ENCODE data around the gene MAP3K8.

The MAP3K8 gene

GRCh38 chr10:30493609-30494530 is 59.9 kb downstream of the MAP3K8 start:
- H3K27ac Mint-ChIP-seq = no peak overlapping the region
- H3K4me1 Mint-ChIP-seq = peaks cover 76% of the 10 kb centered on the region
- peaks cover 23% of the 10 kb centered on the region for H3K27me3 Mint-ChIP-seq
- H3K4me3 Mint-ChIP-seq = no peak overlapping the region
- peaks cover 4% of the 10 kb centered on the region for H3K36me3 Mint-ChIP-seq
- no peaks in the 10 kb centered on the region for H3K9me3 Mint-ChIP-seq
- no peak for DNase-seq
- CTCF ChIA-PET = interaction anchor here (1.0 to 3.1 kb wide), 6 partner anchors 39 to 491 kb away, joined by 3 to 8 read pairs (median 4); no protein-coding TSS in a partner anchor

GRCh38 chr10:30494558-30494957 is 60.6 kb downstream of the MAP3K8 start:
- peaks cover 19% of the 10 kb centered on the region for H3K27me3 Mint-ChIP-seq
- DNase-seq = no peak
- no peak overlapping the region for H3K4me3 Mint-ChIP-seq
- CTCF ChIA-PET = interaction anchor here (1.2 kb wide), 1 partner anchor 38 kb away, joined by 3 read pairs; no protein-coding TSS in a partner anchor
- H3K9me3 Mint-ChIP-seq = no peaks in the 10 kb centered on the region
- H3K36me3 Mint-ChIP-seq = peaks cover 4% of the 10 kb centered on the region
- H3K27ac Mint-ChIP-seq = peak overlapping the region; percentile 73
- H3K4me1 Mint-ChIP-seq = peaks cover 83% of the 10 kb centered on the region

DNA sequence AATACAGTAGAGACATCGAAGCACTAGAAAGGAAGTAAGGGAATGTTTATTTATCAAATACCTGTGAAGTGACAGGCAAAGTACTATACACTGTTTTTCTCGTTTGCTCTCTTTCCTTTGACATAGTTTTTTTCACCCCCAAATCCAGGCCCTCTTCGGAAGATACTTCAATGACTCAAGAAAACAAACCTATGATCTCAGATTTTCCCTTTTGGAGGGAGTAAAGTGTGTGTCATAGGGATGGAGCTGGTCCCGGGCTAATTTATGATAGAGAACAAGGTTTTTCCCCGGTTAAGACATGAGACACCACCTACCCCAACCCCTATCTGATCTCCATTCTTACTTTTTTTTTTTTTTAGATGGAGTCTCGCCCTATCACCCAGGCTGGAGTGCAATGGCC is 61.7 kb downstream of the MAP3K8 start:
- H3K27me3 Mint-ChIP-seq = peaks cover 15% of the 10 kb centered on the region
- DNase-seq = no peak
- no peak overlapping the region for H3K4me3 Mint-ChIP-seq
- CTCF ChIA-PET = no interaction called here
- H3K36me3 Mint-ChIP-seq = peaks cover 4% of the 10 kb centered on the region
- H3K27ac Mint-ChIP-seq = no peak overlapping the region
- H3K4me1 Mint-ChIP-seq = peaks cover 85% of the 10 kb centered on the region
- H3K9me3 Mint-ChIP-seq = no peaks in the 10 kb centered on the region

GRCh38 chr10:30499816-30500215 is 65.8 kb downstream of the MAP3K8 start:
- Mint-ChIP-seq H3K9me3 (no peaks in the 10 kb centered on the region), H3K27ac (no peak overlapping the region), H3K36me3 (peaks cover 6% of the 10 kb centered on the region), H3K4me1 (peaks cover 81% of the 10 kb centered on the region), H3K4me3 (no peak overlapping the region), H3K27me3 (peaks cover 16% of the 10 kb centered on the region)
- no peak for DNase-seq
- CTCF ChIA-PET = no interaction called here

DNA sequence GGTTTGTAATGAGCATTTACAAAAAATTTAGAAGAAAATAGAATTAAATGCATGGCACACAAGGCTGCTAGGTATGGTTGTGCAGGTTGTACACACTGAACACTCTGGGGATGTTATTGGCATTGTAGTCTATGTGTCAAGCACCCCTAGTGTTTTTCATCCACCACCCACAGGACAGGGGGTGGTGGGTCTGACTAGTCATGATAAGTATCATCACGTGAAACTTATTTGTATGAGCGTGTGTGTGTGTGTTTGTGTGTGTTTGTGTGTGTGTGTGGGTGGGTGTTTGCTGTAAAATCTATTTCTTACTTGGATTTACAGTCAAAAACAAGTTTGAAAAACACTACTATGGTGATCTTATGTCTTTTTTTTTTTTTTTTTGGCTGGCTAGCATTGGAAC is 66.5 kb downstream of the MAP3K8 start:
- peaks cover 6% of the 10 kb centered on the region for H3K36me3 Mint-ChIP-seq
- H3K4me3 Mint-ChIP-seq = no peak overlapping the region
- CTCF ChIA-PET = interaction anchor here (1.1 kb wide), 1 partner anchor 9 kb away, joined by 3 read pairs; no protein-coding TSS in a partner anchor
- peaks cover 79% of the 10 kb centered on the region for H3K4me1 Mint-ChIP-seq
- no peak for DNase-seq
- peaks cover 16% of the 10 kb centered on the region for H3K27me3 Mint-ChIP-seq
- no peak overlapping the region for H3K27ac Mint-ChIP-seq
- no peaks in the 10 kb centered on the region for H3K9me3 Mint-ChIP-seq

- no peak for DNase-seq
- Mint-ChIP-seq H3K27me3 (peaks cover 16% of the 10 kb centered on the region), H3K36me3 (peaks cover 6% of the 10 kb centered on the region), H3K27ac (no peak overlapping the region), H3K9me3 (no peaks in the 10 kb centered on the region), H3K4me1 (peaks cover 82% of the 10 kb centered on the region), H3K4me3 (no peak overlapping the region)
- CTCF ChIA-PET = interaction anchor here (1.1 kb wide), 1 partner anchor 9 kb away, joined by 3 read pairs; no protein-coding TSS in a partner anchor
Measured at GRCh38 chr10:30500963-30501504, 67.0 kb downstream of the MAP3K8 start.

DNA sequence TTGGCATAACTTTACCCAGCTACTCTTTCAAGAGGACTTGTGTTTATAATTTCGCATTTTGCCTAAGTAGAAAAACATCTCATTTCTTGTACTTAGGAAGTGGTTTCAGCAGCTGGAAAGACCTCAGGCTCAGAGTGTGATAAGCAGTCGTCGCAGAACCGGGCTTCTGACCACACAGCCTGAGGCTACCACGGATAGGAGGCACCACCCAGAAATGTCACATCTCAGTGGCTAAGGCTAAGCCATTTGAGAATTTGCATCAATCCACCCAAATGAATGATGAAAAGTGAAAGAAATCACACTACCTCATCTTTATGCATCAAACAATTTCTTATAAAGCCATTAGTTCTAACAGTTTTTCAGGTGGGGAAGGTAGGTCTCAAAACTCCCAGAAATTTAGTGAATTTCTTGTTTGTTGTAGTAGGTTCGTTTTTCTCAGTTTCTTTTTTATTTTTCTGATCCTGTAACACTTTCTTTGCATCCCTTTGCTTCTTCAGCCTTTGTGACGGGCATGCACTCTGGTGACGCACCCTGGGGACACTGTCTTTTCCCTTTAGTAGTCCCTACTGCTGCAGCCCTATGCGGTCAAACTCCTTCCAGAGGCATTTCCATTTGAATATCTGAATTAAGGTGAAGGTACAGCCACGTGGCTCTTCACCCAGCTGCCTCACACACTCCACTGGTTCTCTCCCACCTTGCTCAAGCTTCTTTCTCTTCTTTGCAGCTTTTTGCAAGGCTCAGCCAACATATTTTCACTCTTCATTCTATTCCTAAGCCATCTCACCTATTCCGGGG is 68.5 kb downstream of the MAP3K8 start:
- H3K9me3 Mint-ChIP-seq = no peaks in the 10 kb centered on the region
- H3K4me3 Mint-ChIP-seq = peak overlapping the region; percentile 43
- peaks cover 6% of the 10 kb centered on the region for H3K36me3 Mint-ChIP-seq
- H3K27ac Mint-ChIP-seq = peak overlapping the region; percentile 73
- DNase-seq = peak; percentile 75
- peaks cover 81% of the 10 kb centered on the region for H3K4me1 Mint-ChIP-seq
- peaks cover 16% of the 10 kb centered on the region for H3K27me3 Mint-ChIP-seq
- CTCF ChIA-PET = no interaction called here

DNA sequence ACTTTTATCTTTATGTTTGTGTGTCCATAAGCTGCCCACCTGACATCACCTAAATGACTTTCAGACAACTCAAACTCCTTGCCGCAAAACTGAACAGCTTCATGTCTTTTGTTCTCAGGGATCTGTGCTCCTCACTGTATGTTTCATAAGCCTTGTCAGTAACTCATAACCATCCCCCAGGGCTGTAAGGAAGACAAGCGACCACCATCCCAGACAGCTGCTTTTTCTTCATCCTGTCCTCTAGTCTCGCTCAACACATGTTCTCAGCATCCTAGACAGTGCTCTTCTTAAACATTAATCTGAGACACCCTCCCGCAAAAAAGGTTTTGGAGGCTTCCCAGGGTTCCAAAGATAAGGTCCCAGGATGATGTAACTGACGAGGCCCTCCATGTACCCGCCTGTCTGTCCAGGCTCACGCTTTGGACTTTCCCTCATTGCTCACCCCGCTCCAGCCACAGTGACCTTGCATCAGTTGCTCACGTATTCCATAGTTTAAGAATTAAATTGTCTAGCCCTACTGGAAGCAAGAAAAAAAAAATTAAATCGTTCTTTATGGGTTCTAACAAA is 69.8 kb downstream of the MAP3K8 start:
- Mint-ChIP-seq H3K4me1 (peaks cover 68% of the 10 kb centered on the region), H3K27me3 (peaks cover 16% of the 10 kb centered on the region), H3K9me3 (no peaks in the 10 kb centered on the region), H3K4me3 (no peak overlapping the region), H3K36me3 (peaks cover 4% of the 10 kb centered on the region), H3K27ac (peak overlapping the region; percentile 29)
- CTCF ChIA-PET = interaction anchor here (0.6 kb wide), 1 partner anchor 75 kb away, joined by 3 read pairs; no protein-coding TSS in a partner anchor
- no peak for DNase-seq

DNA sequence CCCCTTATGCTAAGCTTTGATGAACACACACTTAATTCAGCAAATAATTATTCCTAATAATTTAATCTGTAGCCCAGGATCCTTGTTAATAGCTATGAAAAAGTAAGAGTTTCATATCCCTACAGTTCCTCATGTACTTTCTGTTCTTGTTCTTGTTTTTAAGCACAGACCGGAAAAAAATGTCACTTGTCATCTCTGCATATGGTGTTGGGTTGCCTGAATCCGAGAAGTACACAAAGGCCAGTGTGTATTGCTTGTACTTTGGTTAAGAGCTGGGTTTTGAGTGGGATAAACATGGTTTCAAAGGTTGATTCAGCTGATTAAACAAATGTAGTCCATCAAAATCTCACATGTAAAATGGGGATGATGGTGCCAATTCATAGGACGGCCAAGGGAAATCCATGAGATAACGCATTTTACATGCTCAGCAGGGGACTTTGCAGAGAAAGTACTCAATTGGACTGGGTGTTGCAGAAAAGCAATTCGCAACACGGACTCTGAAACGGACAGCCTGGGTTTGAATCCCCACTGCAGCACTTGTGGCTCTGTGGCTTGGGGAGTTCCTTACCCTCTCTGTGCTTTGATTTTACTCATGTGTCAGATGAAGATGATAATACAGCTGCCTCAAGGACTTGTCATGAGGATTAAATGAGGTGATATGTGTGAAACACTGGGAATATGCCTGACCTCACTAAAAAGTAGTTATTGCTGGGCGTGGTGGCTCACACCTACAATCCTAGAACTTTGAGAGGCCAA is 71.7 kb downstream of the MAP3K8 start:
- no peak for DNase-seq
- Mint-ChIP-seq H3K4me3 (no peak overlapping the region), H3K9me3 (no peaks in the 10 kb centered on the region), H3K4me1 (peaks cover 53% of the 10 kb centered on the region), H3K27ac (no peak overlapping the region), H3K36me3 (peaks cover 4% of the 10 kb centered on the region), H3K27me3 (peaks cover 11% of the 10 kb centered on the region)
- CTCF ChIA-PET = no interaction called here

DNA sequence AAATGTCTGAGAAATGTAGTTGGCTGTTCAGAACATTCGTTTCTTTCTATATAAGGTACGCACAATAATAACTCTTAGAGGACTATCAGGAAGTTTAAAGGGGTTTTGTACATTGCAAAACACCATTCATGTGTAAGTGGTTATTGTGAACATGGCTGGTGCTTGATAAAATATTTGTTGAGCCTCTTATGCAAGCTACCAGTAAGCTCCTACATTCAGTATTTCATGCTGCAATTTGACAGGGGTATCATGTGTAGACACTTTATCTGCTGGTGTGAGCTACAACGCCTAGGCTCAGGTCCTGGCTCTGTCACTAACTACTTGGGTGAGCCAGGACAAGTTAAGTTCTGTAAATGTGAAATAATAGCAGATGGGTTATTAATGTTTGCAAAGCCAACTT is 75.5 kb downstream of the MAP3K8 start:
- Mint-ChIP-seq H3K27me3 (peaks cover 17% of the 10 kb centered on the region), H3K36me3 (no peaks in the 10 kb centered on the region), H3K27ac (no peak overlapping the region), H3K4me3 (no peak overlapping the region), H3K4me1 (peaks cover 20% of the 10 kb centered on the region), H3K9me3 (no peaks in the 10 kb centered on the region)
- DNase-seq = no peak
- CTCF ChIA-PET = interaction anchor here (0.6 to 1.1 kb wide), 3 partner anchors 12 to 95 kb away, joined by 3 read pairs; no protein-coding TSS in a partner anchor

GRCh38 chr10:30510184-30510931 is 76.4 kb downstream of the MAP3K8 start:
- H3K4me3 Mint-ChIP-seq = no peak overlapping the region
- peaks cover 19% of the 10 kb centered on the region for H3K4me1 Mint-ChIP-seq
- H3K27me3 Mint-ChIP-seq = peaks cover 17% of the 10 kb centered on the region
- CTCF ChIA-PET = interaction anchor here (0.6 to 1.0 kb wide), 2 partner anchors 13 to 58 kb away, joined by 3 read pairs; no protein-coding TSS in a partner anchor
- DNase-seq = no peak
- no peak overlapping the region for H3K27ac Mint-ChIP-seq
- H3K9me3 Mint-ChIP-seq = no peaks in the 10 kb centered on the region
- H3K36me3 Mint-ChIP-seq = no peaks in the 10 kb centered on the region

- CTCF ChIA-PET = interaction anchor here (1.5 kb wide), 1 partner anchor 10 kb away, joined by 6 read pairs; no protein-coding TSS in a partner anchor
- Mint-ChIP-seq H3K9me3 (no peaks in the 10 kb centered on the region), H3K27ac (no peak overlapping the region), H3K4me1 (peaks cover 12% of the 10 kb centered on the region), H3K4me3 (no peak overlapping the region), H3K27me3 (peaks cover 19% of the 10 kb centered on the region), H3K36me3 (no peaks in the 10 kb centered on the region)
- no peak for DNase-seq
Measured at GRCh38 chr10:30510932-30511700, 77.1 kb downstream of the MAP3K8 start.
